SKM-1 (cell line): ENCODE results near the gene MSRB2.

Experiments used
- DNase-seq: peaks from one replicate; lab custom pipeline; 2025; ENCODE audit not compliant: unreplicated experiment; lab: John Stamatoyannopoulos, UW

Gene MSRB2

DNA sequence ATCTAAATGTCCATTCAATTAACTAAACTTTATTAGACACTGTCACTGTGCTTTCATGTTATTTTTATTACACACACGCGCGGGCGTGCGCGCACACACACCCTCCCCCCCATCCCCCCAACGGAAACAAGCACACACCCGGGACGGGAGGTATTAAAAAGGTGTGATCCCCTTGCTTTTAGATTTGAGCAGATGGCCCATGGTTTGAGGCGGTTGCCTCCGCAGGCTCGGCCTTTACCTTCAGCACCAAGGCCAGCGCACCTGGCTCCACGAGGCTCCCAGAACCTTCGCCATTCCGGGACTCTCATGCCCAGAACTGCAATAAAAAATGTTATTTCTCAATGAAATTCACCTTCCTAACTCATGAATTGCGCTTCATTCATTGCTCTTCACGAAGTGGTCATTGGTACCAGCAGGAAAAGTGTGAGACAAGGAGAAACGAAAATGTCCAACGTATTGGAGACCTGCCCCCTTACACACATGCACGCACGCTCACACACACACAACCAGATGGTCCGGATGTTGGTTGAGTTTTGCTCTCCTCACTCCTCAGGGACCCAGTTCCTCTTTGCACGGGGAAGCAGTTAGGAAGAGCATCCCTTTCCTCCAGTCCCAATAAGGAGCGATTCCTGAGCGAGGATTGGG lies 76.0 kb downstream of the MSRB2 start:
- no peak for DNase-seq
